Loucy (cell line): ENCODE measurements around the gene GPBAR1.

Experiments
- H2AFZ ChIP-seq: fragments of 200-600 bp; sonication (generic); 2 replicates; pipeline ENCODE4 v1.6.0; 2016; ENCODE audit warnings: antibody characterized with exemption, mild to moderate bottlenecking, low read length, moderate library complexity
- H3F3A ChIP-seq: fragments of 200-600 bp; 2 replicates; pipeline ENCODE4 v1.6.0; 2016; ENCODE audit warnings: antibody characterized with exemption, low read depth, mild to moderate bottlenecking
- H3K27me3 ChIP-seq: fragments of 200-600 bp; sonication (generic); 2 replicates; pipeline ENCODE4 v1.6.1; 2014; ENCODE audit warnings: low read length, mild to moderate bottlenecking; ENCODE audit not compliant: insufficient read depth, poor library complexity, severe bottlenecking
- H3K36me3 ChIP-seq: fragments of 200-600 bp; sonication (generic); 2 replicates; pipeline ENCODE4 v1.6.1; 2016; ENCODE audit warnings: low read length; ENCODE audit not compliant: insufficient read depth
- H3K4me1 ChIP-seq: fragments of 200-600 bp; sonication (generic); 2 replicates; pipeline ENCODE4 v1.5.1; 2014; ENCODE audit warnings: low read length, mild to moderate bottlenecking; ENCODE audit not compliant: insufficient read depth, poor library complexity, severe bottlenecking
- H3K4me2 ChIP-seq: fragments of 200-600 bp; sonication (generic); 2 replicates; pipeline ENCODE4 v1.6.0; 2014; ENCODE audit warnings: antibody characterized with exemption, low read length, low read depth, mild to moderate bottlenecking; ENCODE audit not compliant: poor library complexity, severe bottlenecking
- H3K4me3 ChIP-seq: fragments of 200-600 bp; sonication (generic); 2 replicates; pipeline ENCODE4 v1.5.1; 2014; ENCODE audit warnings: low read length, mild to moderate bottlenecking, mixed read lengths; ENCODE audit not compliant: poor library complexity, severe bottlenecking
- H3K79me2 ChIP-seq: fragments of 200-600 bp; sonication (generic); 2 replicates; pipeline ENCODE4 v1.6.1; 2014; ENCODE audit warnings: low read length; ENCODE audit not compliant: insufficient read depth
- H3K9ac ChIP-seq: fragments of 200-600 bp; sonication (generic); 2 replicates; pipeline ENCODE4 v1.6.0; 2014; ENCODE audit warnings: mild to moderate bottlenecking, low read depth, low read length, moderate library complexity; ENCODE audit not compliant: poor library complexity, severe bottlenecking
- H3K9me2 ChIP-seq: fragments of 200-600 bp; sonication (generic); replicated peaks from 2 replicates; pipeline ENCODE4 v1.6.1; 2016; ENCODE audit warnings: low read depth, low read length, mixed read lengths
- H3K9me3 ChIP-seq: fragments of 200-600 bp; sonication (generic); 2 replicates; pipeline ENCODE4 v1.6.1; 2014; ENCODE audit warnings: mild to moderate bottlenecking, antibody characterized with exemption, low read length, low read depth; ENCODE audit not compliant: insufficient read depth
- H4K20me1 ChIP-seq: fragments of 200-600 bp; sonication (generic); 2 replicates; pipeline ENCODE4 v1.6.0; 2014; ENCODE audit warnings: antibody characterized with exemption, low read length, mild to moderate bottlenecking; ENCODE audit not compliant: insufficient read depth, poor library complexity, severe bottlenecking
- CTCF ChIP-seq: fragments of 200-600 bp; sonication (generic); conservative IDR thresholded peaks from 2 replicates; pipeline ENCODE4 v1.5.1; 2014; ENCODE audit warnings: mild to moderate bottlenecking, antibody characterized with exemption, low read length
- EZH2phosphoT487 ChIP-seq: fragments of 200-600 bp; IDR thresholded peaks from 2 replicates; pipeline ENCODE4 v1.6.1; 2018; ENCODE audit warnings: antibody characterized with exemption, mild to moderate bottlenecking, moderate library complexity, borderline replicate concordance

The GPBAR1 gene

GRCh38 chr2:218244665-218245064 lies 16.1 kb upstream of the GPBAR1 start:
- H3K4me3 ChIP-seq: no peak overlapping the region
- no peak overlapping the region for H3K4me2 ChIP-seq
- H3K36me3 ChIP-seq: peaks cover 98% of the 10 kb centered on the region
- no peak overlapping the region for H2AFZ ChIP-seq
- H3K4me1 ChIP-seq: no peaks in the 10 kb centered on the region
- peaks cover 27% of the 10 kb centered on the region; the same call in 1 of the 2 replicates for H3K79me2 ChIP-seq
- H3K9ac ChIP-seq: no peak overlapping the region
- no peak for TF ChIP-seq EZH2phosphoT487
- no peak for TF ChIP-seq CTCF
- no peaks in the 10 kb centered on the region for H3K9me2 ChIP-seq
- H4K20me1 ChIP-seq: peaks cover 11% of the 10 kb centered on the region
- no peaks in the 10 kb centered on the region for H3K9me3 ChIP-seq
- H3F3A ChIP-seq: peaks cover 2% of the 10 kb centered on the region; the same call in 1 of the 2 replicates
- H3K27me3 ChIP-seq: no peaks in the 10 kb centered on the region

- H3K4me3 ChIP-seq: no peak overlapping the region
- H3K9me2 ChIP-seq: no peaks in the 10 kb centered on the region
- H3K9me3 ChIP-seq: no peaks in the 10 kb centered on the region
- H2AFZ ChIP-seq: no peak overlapping the region
- peaks cover 11% of the 10 kb centered on the region for H4K20me1 ChIP-seq
- peaks cover 27% of the 10 kb centered on the region; the same call in 1 of the 2 replicates for H3K79me2 ChIP-seq
- peaks cover 2% of the 10 kb centered on the region; the same call in 1 of the 2 replicates for H3F3A ChIP-seq
- H3K27me3 ChIP-seq: no peaks in the 10 kb centered on the region
- H3K36me3 ChIP-seq: peaks cover 98% of the 10 kb centered on the region
- no peak overlapping the region for H3K9ac ChIP-seq
- TF ChIP-seq CTCF: no peak
- no peak for TF ChIP-seq EZH2phosphoT487
- no peak overlapping the region for H3K4me2 ChIP-seq
- H3K4me1 ChIP-seq: no peaks in the 10 kb centered on the region
These were observed 15.6 kb upstream of the GPBAR1 start for GRCh38 chr2:218245214-218245613.

GRCh38 chr2:218249691-218250090 lies 11.1 kb upstream of the GPBAR1 start:
- Histone ChIP-seq H3K9me2 (no peaks in the 10 kb centered on the region), H3K9ac (no peak overlapping the region), H3K36me3 (peaks cover 99% of the 10 kb centered on the region), H3K27me3 (no peaks in the 10 kb centered on the region), H3K9me3 (no peaks in the 10 kb centered on the region), H3F3A (no peaks in the 10 kb centered on the region), H3K79me2 (no peaks in the 10 kb centered on the region), H3K4me2 (no peak overlapping the region), H3K4me1 (no peaks in the 10 kb centered on the region), H2AFZ (no peak overlapping the region), H3K4me3 (no peak overlapping the region), H4K20me1 (peaks cover 3% of the 10 kb centered on the region)
- TF ChIP-seq CTCF (no peak), EZH2phosphoT487 (no peak)
